Neuronal stem cell (in vitro differentiated cells): ENCODE measurements around the gene KCNN3.

ENCODE experiments used
- DNase-seq: peaks from one replicate; pipeline ENCODE4 v3.0.0-alpha.2; 2013; ENCODE audit warnings: low spot score
- H2AFZ ChIP-seq: one replicate; pipeline ENCODE4 v1.6.1; 2013; ENCODE audit warnings: mild to moderate bottlenecking, low read length, inconsistent platforms
- H2AK5ac ChIP-seq: 2 replicates; pipeline ENCODE4 v1.6.1; 2013; ENCODE audit warnings: low read depth, mild to moderate bottlenecking, inconsistent platforms, low read length, moderate library complexity, mixed read lengths
- H2BK120ac ChIP-seq: 2 replicates; pipeline ENCODE4 v1.6.1; 2013; ENCODE audit warnings: low read depth, mild to moderate bottlenecking, inconsistent platforms, low read length, moderate library complexity, mixed read lengths
- H2BK12ac ChIP-seq: one replicate; pipeline ENCODE4 v1.6.1; 2013; ENCODE audit warnings: low read length, inconsistent platforms
- H2BK15ac ChIP-seq: 2 replicates; pipeline ENCODE4 v1.6.1; 2013; ENCODE audit warnings: mild to moderate bottlenecking, low read length, inconsistent platforms, mixed read lengths
- H2BK5ac ChIP-seq: one replicate; pipeline ENCODE4 v1.6.1; 2013; ENCODE audit warnings: inconsistent platforms, mild to moderate bottlenecking, low read length, moderate library complexity
- H3K14ac ChIP-seq: one replicate; pipeline ENCODE4 v1.6.1; 2013; ENCODE audit warnings: low read length, inconsistent platforms
- H3K18ac ChIP-seq: 2 replicates; pipeline ENCODE4 v1.6.1; 2013; ENCODE audit warnings: low read length, inconsistent platforms
- H3K23ac ChIP-seq: 2 replicates; pipeline ENCODE4 v1.6.1; 2013; ENCODE audit warnings: low read depth, mild to moderate bottlenecking, mixed read lengths, low read length, inconsistent platforms; ENCODE audit not compliant: poor library complexity
- H3K27ac ChIP-seq: replicated peaks from 3 replicates; pipeline ENCODE4 v1.5.1; 2013; ENCODE audit warnings: low read length, inconsistent platforms
- H3K27me3 ChIP-seq, 3 experiments: 2 replicates each; pipeline ENCODE4 v1.6.1; 2013; ENCODE audit warnings: low read length in 3 of 3, mild to moderate bottlenecking in 2 of 3, inconsistent platforms in 1 of 3, low read depth in 1 of 3, mixed read lengths in 1 of 3, moderate library complexity in 1 of 3; ENCODE audit not compliant: control insufficient read depth in 3 of 3, insufficient read depth in 3 of 3
- H3K36me3 ChIP-seq, 2 donors: replicated peaks in 1 of 2; 2 replicates each; pipeline ENCODE4 v1.6.1; 2013; ENCODE audit warnings: low read length in 2 of 2; ENCODE audit not compliant: control insufficient read depth in 2 of 2, insufficient read depth in 2 of 2
- H3K4ac ChIP-seq: 2 replicates; pipeline ENCODE4 v1.6.1; 2013; ENCODE audit warnings: inconsistent platforms, mild to moderate bottlenecking, low read length, moderate library complexity
- H3K4me1 ChIP-seq, 2 donors: 1 replicate in 1 of 2; 2 replicates in 1 of 2; pipeline ENCODE4 v1.6.1; 2013; ENCODE audit warnings: low read length in 2 of 2, low read depth in 1 of 2; ENCODE audit not compliant: control insufficient read depth in 2 of 2, insufficient read depth in 1 of 2
- H3K4me2 ChIP-seq: one replicate; pipeline ENCODE4 v1.6.1; 2013; ENCODE audit warnings: mild to moderate bottlenecking, low read length, inconsistent platforms; ENCODE audit not compliant: insufficient read depth, poor library complexity, severe bottlenecking
- H3K4me3 ChIP-seq, 2 donors: 2 replicates each; pipeline ENCODE4 v1.5.1; 2013; ENCODE audit warnings: low read length in 2 of 2, mild to moderate bottlenecking in 2 of 2, inconsistent platforms in 1 of 2, moderate library complexity in 1 of 2
- H3K79me1 ChIP-seq: one replicate; pipeline ENCODE4 v1.6.1; 2013; ENCODE audit warnings: low read depth, mild to moderate bottlenecking, inconsistent platforms, low read length, moderate library complexity
- H3K9ac ChIP-seq: one replicate; pipeline ENCODE4 v1.6.1; 2013; ENCODE audit warnings: mild to moderate bottlenecking, low read depth, low read length, inconsistent platforms; ENCODE audit not compliant: poor library complexity
- H3K9me3 ChIP-seq, 2 donors: replicated peaks in 1 of 2; 2 replicates each; pipeline versions ENCODE3 to v1.6.1; 2013; ENCODE audit warnings: low read length in 2 of 2, mild to moderate bottlenecking in 2 of 2, inconsistent platforms in 1 of 2, low read depth in 1 of 2, mixed read lengths in 1 of 2, moderate library complexity in 1 of 2; ENCODE audit not compliant: control insufficient read depth in 2 of 2, insufficient read depth in 1 of 2
- H4K8ac ChIP-seq: one replicate; pipeline ENCODE4 v1.6.1; 2013; ENCODE audit warnings: low read depth, mild to moderate bottlenecking, inconsistent platforms, low read length, moderate library complexity
- H4K91ac ChIP-seq: one replicate; pipeline ENCODE4 v1.6.1; 2013; ENCODE audit warnings: low read length, low read depth, mild to moderate bottlenecking, inconsistent platforms; ENCODE audit not compliant: poor library complexity
- WGBS, 2 donors: extraction: QIAGEN DNeasy Blood & Tissue Kit; methylation state at CpG; one replicate each; pipeline ENCODE4 v1.1.7; 2013; ENCODE audit warnings: missing lambda C conversion rate in 2 of 2, mixed read lengths in 1 of 2; ENCODE audit not compliant: insufficient read length in 2 of 2, insufficient replicate concordance in 1 of 2; ENCODE audit errors: extremely low coverage in 2 of 2; 5-methylcytosine and 5-hydroxymethylcytosine counted together

KCNN3 gene

GRCh38 chr1:154810571-154810970, 59.5 kb downstream of the KCNN3 start:
- no peak for DNase-seq
- H3K4me3 ChIP-seq = no peak overlapping the region

GRCh38 chr1:154809436-154810413, 60.4 kb downstream of the KCNN3 start:
- Histone ChIP-seq H2BK5ac (no peak overlapping the region), H2AFZ (no peak overlapping the region), H2BK15ac (no peak overlapping the region), H3K18ac (no peak overlapping the region), H3K9ac (no peak overlapping the region), H3K9me3 (peaks cover 0 to 3% of the 10 kb centered on the region in 2 donors), H3K4ac (no peak overlapping the region), H3K27me3 (no peaks in the 10 kb centered on the region), H3K14ac (no peak overlapping the region), H4K8ac (no peak overlapping the region), H3K4me2 (no peak overlapping the region), H4K91ac (no peak overlapping the region), H3K4me1 (peaks cover 24 to 32% of the 10 kb centered on the region in 2 donors), H3K27ac (no peak overlapping the region), H3K23ac (no peak overlapping the region), H3K36me3 (no peaks in the 10 kb centered on the region), H3K4me3 (no peak overlapping the region), H2AK5ac (no peak overlapping the region), H3K79me1 (no peaks in the 10 kb centered on the region), H2BK12ac (no peak overlapping the region), H2BK120ac (peak overlapping the region; percentile 11)
- DNase-seq = no peak
- WGBS, 2 donors = no CpG with 5 or more reads among the region's 7 CpGs

More at GRCh38 chr1:154810571-154810970, 59.5 kb downstream of the KCNN3 start:
- H4K8ac ChIP-seq = no peak overlapping the region
- H3K36me3 ChIP-seq = no peaks in the 10 kb centered on the region
- H3K4ac ChIP-seq = no peak overlapping the region
- no peak overlapping the region for H3K18ac ChIP-seq
- H2BK12ac ChIP-seq = no peak overlapping the region
- H3K4me2 ChIP-seq = no peak overlapping the region
- peaks cover 0 to 3% of the 10 kb centered on the region in 2 donors for H3K9me3 ChIP-seq
- no peak overlapping the region for H2AFZ ChIP-seq
- no peak overlapping the region for H3K9ac ChIP-seq
- no CpG with 5 or more reads among the region's 1 CpG for WGBS, 2 donors
- H2BK15ac ChIP-seq = no peak overlapping the region
- H2AK5ac ChIP-seq = no peak overlapping the region
- no peak overlapping the region for H4K91ac ChIP-seq
- H3K27ac ChIP-seq = no peak overlapping the region
- no peaks in the 10 kb centered on the region for H3K27me3 ChIP-seq
- H2BK120ac ChIP-seq = peak overlapping the region; percentile 11
- no peaks in the 10 kb centered on the region for H3K79me1 ChIP-seq
- peaks cover 23 to 32% of the 10 kb centered on the region in 2 donors for H3K4me1 ChIP-seq
- no peak overlapping the region for H3K14ac ChIP-seq
- H3K23ac ChIP-seq = no peak overlapping the region
- H2BK5ac ChIP-seq = no peak overlapping the region

- Histone ChIP-seq H3K27ac (no peak overlapping the region), H3K18ac (peak overlapping the region; percentile 32), H3K14ac (no peak overlapping the region)
Observed at GRCh38 chr1:154808909-154809262, 61.2 kb downstream of the KCNN3 start.

GRCh38 chr1:154808261-154808908, 61.7 kb downstream of the KCNN3 start:
- H3K36me3 ChIP-seq = no peaks in the 10 kb centered on the region
- H2BK120ac ChIP-seq = no peak overlapping the region
- H2BK12ac ChIP-seq = no peak overlapping the region
- H3K4ac ChIP-seq = no peak overlapping the region
- no peak overlapping the region for H4K91ac ChIP-seq
- no peak overlapping the region for H3K23ac ChIP-seq
- H3K18ac ChIP-seq = no peak overlapping the region
- no peak overlapping the region for H2BK5ac ChIP-seq
- H3K4me2 ChIP-seq = no peak overlapping the region
- no peak overlapping the region for H3K9ac ChIP-seq
- H4K8ac ChIP-seq = no peak overlapping the region
- H2BK15ac ChIP-seq = no peak overlapping the region
- no CpG with 5 or more reads among the region's 12 CpGs for WGBS, 2 donors
- no peak overlapping the region for H2AFZ ChIP-seq
- H3K27me3 ChIP-seq = no peaks in the 10 kb centered on the region
- H3K4me1 ChIP-seq = peaks cover 16 to 23% of the 10 kb centered on the region in 2 donors
- H3K9me3 ChIP-seq = peaks cover 0 to 3% of the 10 kb centered on the region in 2 donors
- no peak overlapping the region for H2AK5ac ChIP-seq
- DNase-seq = no peak
- H3K79me1 ChIP-seq = no peaks in the 10 kb centered on the region
- H3K14ac ChIP-seq = no peak overlapping the region
- no peak overlapping the region for H3K27ac ChIP-seq
- H3K4me3 ChIP-seq = no peak overlapping the region

More at GRCh38 chr1:154808909-154809262, 61.2 kb downstream of the KCNN3 start:
- Histone ChIP-seq H2BK15ac (no peak overlapping the region), H3K4ac (no peak overlapping the region), H4K91ac (no peak overlapping the region), H3K36me3 (no peaks in the 10 kb centered on the region), H3K9ac (no peak overlapping the region), H2BK5ac (no peak overlapping the region), H4K8ac (no peak overlapping the region), H3K27me3 (no peaks in the 10 kb centered on the region), H3K4me1 (peaks cover 21 to 28% of the 10 kb centered on the region in 2 donors), H2BK120ac (no peak overlapping the region), H3K23ac (peak overlapping the region; percentile 12), H3K4me3 (no peak overlapping the region), H3K79me1 (no peaks in the 10 kb centered on the region), H2BK12ac (no peak overlapping the region), H2AK5ac (no peak overlapping the region), H3K4me2 (no peak overlapping the region), H3K9me3 (peaks cover 0 to 3% of the 10 kb centered on the region in 2 donors), H2AFZ (no peak overlapping the region)
- WGBS, 2 donors = no CpG with 5 or more reads among the region's 17 CpGs
- no peak for DNase-seq
